SK-N-SH treated with all-trans-retinoic acid at 6 μM for 48 hours (cell line): ENCODE results near the gene ODC1.

Experiments used
- ATAC-seq: fragments of 200-7000 bp; cut with Tn5 transposase; 3 replicates; pipeline ENCODE4 v1.9.1; 2020; ENCODE audit warnings: mild to moderate bottlenecking, moderate library complexity
- ARNTL ChIP-seq: fragments of 450-650 bp; formaldehyde crosslinking; IDR thresholded peaks from 2 replicates; pipeline ENCODE4 v1.5.0; 2020; ENCODE audit warnings: low read depth, mild to moderate bottlenecking, moderate library complexity, borderline replicate concordance
- BACH2 ChIP-seq: fragments of 250-450 bp; sonication (Bioruptor Pico); IDR thresholded peaks from 2 replicates; pipeline ENCODE4 v1.9.0; 2021; ENCODE audit warnings: mild to moderate bottlenecking, borderline replicate concordance
- CREB5 ChIP-seq: fragments of 250-450 bp; sonication (Bioruptor Pico); IDR thresholded peaks from 2 replicates; pipeline ENCODE4 v1.5.1; 2020; ENCODE audit warnings: low read depth, mild to moderate bottlenecking, moderate library complexity
- CSDC2 ChIP-seq: fragments of 250-450 bp; sonication (Bioruptor Pico); IDR thresholded peaks from 2 replicates; pipeline ENCODE4 v1.5.0; 2020; ENCODE audit warnings: mild to moderate bottlenecking, moderate library complexity
- CSRNP3 ChIP-seq: fragments of 250-450 bp; sonication (Bioruptor Pico); IDR thresholded peaks from 2 replicates; pipeline ENCODE4 v1.5.1; 2021; ENCODE audit warnings: mild to moderate bottlenecking, moderate library complexity
- ESRRG ChIP-seq: fragments of 250-450 bp; sonication (Bioruptor Pico); IDR thresholded peaks from 2 replicates; pipeline ENCODE4 v1.6.1; 2021; ENCODE audit warnings: mild to moderate bottlenecking
- GLIS3 ChIP-seq: fragments of 250-450 bp; sonication (Bioruptor Pico); IDR thresholded peaks from 2 replicates; pipeline ENCODE4 v1.5.0; 2020; ENCODE audit warnings: mild to moderate bottlenecking, moderate library complexity
- ISL1 ChIP-seq: fragments of 250-450 bp; sonication (Bioruptor Pico); IDR thresholded peaks from 2 replicates; pipeline ENCODE4 v2.1.2; 2022; ENCODE audit warnings: mild to moderate bottlenecking, moderate library complexity
- OSR1 ChIP-seq: fragments of 250-450 bp; sonication (Bioruptor Pico); IDR thresholded peaks from 2 replicates; pipeline ENCODE4 v1.8.0; 2022; ENCODE audit warnings: moderate library complexity, mild to moderate bottlenecking, inconsistent platforms
- PATZ1 ChIP-seq: fragments of 250-450 bp; sonication (Bioruptor Pico); IDR thresholded peaks from 2 replicates; pipeline ENCODE4 v1.8.0; 2020; ENCODE audit warnings: mild to moderate bottlenecking, moderate library complexity, borderline replicate concordance
- POU6F1 ChIP-seq: fragments of 250-450 bp; sonication (Bioruptor Pico); IDR thresholded peaks from 2 replicates; pipeline ENCODE4 v1.8.0; 2021; ENCODE audit warnings: low read depth, mild to moderate bottlenecking, moderate library complexity, borderline replicate concordance
- PPARA ChIP-seq: fragments of 250-450 bp; sonication (Bioruptor Pico); IDR thresholded peaks from 2 replicates; pipeline ENCODE4 v1.5.0; 2020; ENCODE audit warnings: mild to moderate bottlenecking, borderline replicate concordance
- RARB ChIP-seq: fragments of 250-450 bp; sonication (Bioruptor Pico); IDR thresholded peaks from 2 replicates; pipeline ENCODE4 v1.8.0; 2021; ENCODE audit warnings: mild to moderate bottlenecking, moderate library complexity
- SNAI2 ChIP-seq: fragments of 250-450 bp; sonication (Bioruptor Pico); IDR thresholded peaks from 2 replicates; pipeline ENCODE4 v1.5.0; 2020; ENCODE audit warnings: mild to moderate bottlenecking, moderate library complexity
- TCF4 ChIP-seq: fragments of 250-450 bp; sonication (Bioruptor Pico); IDR thresholded peaks from 2 replicates; pipeline ENCODE4 v1.8.0; 2021; ENCODE audit warnings: mild to moderate bottlenecking, moderate library complexity, borderline replicate concordance
- TOX ChIP-seq: fragments of 250-450 bp; sonication (Bioruptor Pico); IDR thresholded peaks from 2 replicates; pipeline ENCODE4 v1.8.0; 2021; ENCODE audit warnings: mild to moderate bottlenecking, moderate library complexity, borderline replicate concordance
- TSHZ2 ChIP-seq: fragments of 250-450 bp; sonication (Bioruptor Pico); IDR thresholded peaks from 2 replicates; pipeline ENCODE4 v1.5.0; 2020; ENCODE audit warnings: mild to moderate bottlenecking, moderate library complexity
- ZC3H10 ChIP-seq: fragments of 250-450 bp; sonication (Bioruptor Pico); IDR thresholded peaks from 2 replicates; pipeline ENCODE4 v1.5.1; 2021; ENCODE audit warnings: mild to moderate bottlenecking, moderate library complexity
- ZFP3 ChIP-seq: fragments of 250-450 bp; sonication (Bioruptor Pico); IDR thresholded peaks from 2 replicates; pipeline ENCODE4 v1.5.0; 2020; ENCODE audit warnings: mild to moderate bottlenecking, moderate library complexity
- ZFP30 ChIP-seq: fragments of 450-650 bp; formaldehyde crosslinking; IDR thresholded peaks from 2 replicates; pipeline ENCODE4 v1.5.0; 2022; ENCODE audit warnings: mild to moderate bottlenecking, moderate library complexity
- ZNF565 ChIP-seq: fragments of 450-650 bp; formaldehyde crosslinking; conservative IDR thresholded peaks from 2 replicates; pipeline ENCODE4 v1.5.0; 2020; ENCODE audit warnings: low read depth, mild to moderate bottlenecking, moderate library complexity

The ODC1 gene

GRCh38 chr2:10486091-10486490 lies 38.0 kb upstream of the ODC1 start:
- TF ChIP-seq TSHZ2 (CRISPR knock-in tag) (no peak), ESRRG (CRISPR knock-in tag) (no peak), CSRNP3 (CRISPR knock-in tag) (no peak), PATZ1 (CRISPR knock-in tag) (no peak), ZFP30 (CRISPR knock-in tag) (no peak), OSR1 (CRISPR knock-in tag) (no peak), TCF4 (no peak), ZNF565 (CRISPR knock-in tag) (no peak), RARB (no peak), CSDC2 (no peak), SNAI2 (no peak), TOX (CRISPR knock-in tag) (no peak), GLIS3 (CRISPR knock-in tag) (no peak), PPARA (CRISPR knock-in tag) (no peak), ARNTL (CRISPR knock-in tag) (no peak)
- no peak for ATAC-seq

GRCh38 chr2:10482913-10483312 lies 34.8 kb upstream of the ODC1 start:
- ATAC-seq, result no peak
- TF ChIP-seq TOX (CRISPR knock-in tag) (no peak), SNAI2 (no peak), ISL1 (CRISPR knock-in tag) (no peak), CSDC2 (no peak), ARNTL (CRISPR knock-in tag) (no peak), ESRRG (CRISPR knock-in tag) (no peak), TCF4 (no peak), CREB5 (CRISPR knock-in tag) (no peak), ZFP3 (CRISPR knock-in tag) (no peak), GLIS3 (CRISPR knock-in tag) (no peak), PPARA (CRISPR knock-in tag) (no peak), TSHZ2 (CRISPR knock-in tag) (no peak), ZNF565 (CRISPR knock-in tag) (no peak), BACH2 (CRISPR knock-in tag) (no peak), CSRNP3 (CRISPR knock-in tag) (no peak), PATZ1 (CRISPR knock-in tag) (no peak), POU6F1 (CRISPR knock-in tag) (no peak), ZC3H10 (no peak)
